D721Med (cell line): ENCODE measurements around the gene ZNF578.
"Not testable (repeated sequence)": the region's sequence is repeated elsewhere in the genome, so short reads cannot be mapped to it uniquely, and the experiment has no call there.

Source experiments
- DNase-seq: peaks from one replicate; pipeline ENCODE4 v3.0.0; 2011; ENCODE audit warnings: low spot score; ENCODE audit not compliant: insufficient read length
- FAIRE-seq: peaks from 2 replicates; lab custom pipeline; 2011; peaks lifted over from hg19 to GRCh38; lab: Jason Lieb, UNC
- TF ChIP-seq, protein P1 (sequence below): IDR thresholded peaks from 2 replicates; pipeline ENCODE4 v1.5.1; 2012; ENCODE audit warnings: mild to moderate bottlenecking, control low read depth; ENCODE audit not compliant: insufficient read depth; ENCODE audit errors: missing control alignments

ZNF578 gene

GRCh38 chr19:52535771-52536447, 82.6 kb downstream of the ZNF578 start:
- DNase-seq (no peak), FAIRE-seq (no peak)
- TF ChIP-seq, protein P1, sequence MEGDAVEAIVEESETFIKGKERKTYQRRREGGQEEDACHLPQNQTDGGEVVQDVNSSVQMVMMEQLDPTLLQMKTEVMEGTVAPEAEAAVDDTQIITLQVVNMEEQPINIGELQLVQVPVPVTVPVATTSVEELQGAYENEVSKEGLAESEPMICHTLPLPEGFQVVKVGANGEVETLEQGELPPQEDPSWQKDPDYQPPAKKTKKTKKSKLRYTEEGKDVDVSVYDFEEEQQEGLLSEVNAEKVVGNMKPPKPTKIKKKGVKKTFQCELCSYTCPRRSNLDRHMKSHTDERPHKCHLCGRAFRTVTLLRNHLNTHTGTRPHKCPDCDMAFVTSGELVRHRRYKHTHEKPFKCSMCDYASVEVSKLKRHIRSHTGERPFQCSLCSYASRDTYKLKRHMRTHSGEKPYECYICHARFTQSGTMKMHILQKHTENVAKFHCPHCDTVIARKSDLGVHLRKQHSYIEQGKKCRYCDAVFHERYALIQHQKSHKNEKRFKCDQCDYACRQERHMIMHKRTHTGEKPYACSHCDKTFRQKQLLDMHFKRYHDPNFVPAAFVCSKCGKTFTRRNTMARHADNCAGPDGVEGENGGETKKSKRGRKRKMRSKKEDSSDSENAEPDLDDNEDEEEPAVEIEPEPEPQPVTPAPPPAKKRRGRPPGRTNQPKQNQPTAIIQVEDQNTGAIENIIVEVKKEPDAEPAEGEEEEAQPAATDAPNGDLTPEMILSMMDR, result no peak

GRCh38 chr19:52536448-52536800, 83.1 kb downstream of the ZNF578 start:
- TF ChIP-seq, protein P1, result no peak
- no peak for FAIRE-seq

GRCh38 chr19:52538815-52539214, 85.5 kb downstream of the ZNF578 start:
- FAIRE-seq, DNase-seq: not testable (repeated sequence)

More at GRCh38 chr19:52536448-52536800, 83.1 kb downstream of the ZNF578 start:
- no peak for DNase-seq

DNA sequence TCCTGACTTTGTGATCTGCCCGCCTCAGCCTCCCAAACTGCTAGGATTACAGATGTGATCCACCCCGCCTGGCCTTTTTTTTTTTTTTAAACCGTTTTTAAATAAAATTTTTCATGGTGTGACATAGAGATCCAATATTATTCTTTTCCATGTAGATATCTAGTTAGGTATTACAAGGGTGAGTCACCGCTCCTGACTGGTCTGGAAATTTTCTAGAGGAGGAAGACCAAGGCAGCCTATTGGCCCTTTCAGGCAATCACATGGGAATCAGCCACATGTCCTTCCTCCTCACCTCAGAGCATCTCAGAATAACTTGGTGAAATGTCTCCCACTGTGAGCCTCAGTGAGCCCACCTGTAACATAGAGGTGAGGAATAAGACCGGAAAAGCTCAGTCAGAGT, 87.8 kb downstream of the ZNF578 start:
- not testable (repeated sequence) for DNase-seq, FAIRE-seq

DNA sequence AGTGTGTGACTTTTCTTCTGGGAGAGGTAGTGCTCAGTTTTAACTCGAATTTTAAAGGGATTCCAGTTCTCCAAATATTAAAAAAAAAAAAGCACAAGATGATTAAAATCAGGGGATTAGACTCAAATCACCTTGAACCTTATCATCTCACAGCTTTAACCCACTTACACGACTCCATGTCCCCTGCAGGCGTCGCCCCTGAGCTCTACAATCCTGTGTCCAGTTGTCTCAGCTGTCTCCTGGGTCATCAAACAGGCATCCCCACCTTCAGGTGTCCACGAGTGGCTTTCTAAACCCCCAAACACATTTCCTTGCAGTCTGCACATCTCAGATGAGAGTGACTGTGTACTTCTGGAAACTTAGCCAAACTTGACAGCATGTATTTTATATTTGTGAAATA, 88.3 kb downstream of the ZNF578 start:
- DNase-seq, result no peak
- no peak for FAIRE-seq
- TF ChIP-seq, protein P1, result no peak

- DNase-seq, FAIRE-seq: not testable (repeated sequence)
Measured at GRCh38 chr19:52542541-52542940, 89.2 kb downstream of the ZNF578 start.

GRCh38 chr19:52542984-52543664, 89.8 kb downstream of the ZNF578 start:
- TF ChIP-seq, protein P1, result no peak
- DNase-seq (no peak), FAIRE-seq (no peak)

- FAIRE-seq (no peak), DNase-seq (no peak)
- TF ChIP-seq, protein P1, result no peak
Measured at GRCh38 chr19:52554216-52554971, 101.0 kb downstream of the ZNF578 start.
